HG03196 (cell line): ENCODE data around the gene NFIA.

ENCODE experiments used
- ATAC-seq: cut with Tn5 transposase; IDR thresholded peaks from one replicate; pipeline ENCODE4 v1.9.1; 2021; ENCODE audit not compliant: unreplicated experiment

The NFIA gene

DNA sequence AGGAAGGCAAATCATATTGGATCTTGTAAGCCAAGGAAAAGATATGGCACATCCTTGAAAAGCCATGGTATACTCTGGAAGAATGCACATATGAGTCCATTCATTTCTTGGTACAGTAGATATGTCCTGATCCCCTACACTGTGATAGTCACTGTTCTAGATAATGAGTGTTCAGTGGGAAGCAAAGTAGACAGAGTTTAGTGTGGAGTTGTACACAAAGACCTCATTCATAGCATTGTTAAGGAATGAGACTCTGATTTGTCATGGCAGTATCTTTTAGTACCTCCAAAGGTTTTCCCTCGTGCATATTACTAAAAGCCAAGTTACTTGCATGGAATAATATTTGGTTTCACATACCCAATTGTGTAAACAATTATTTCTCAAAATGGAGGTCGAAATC is 204.7 kb downstream of the NFIA start:
- no peak for ATAC-seq

DNA sequence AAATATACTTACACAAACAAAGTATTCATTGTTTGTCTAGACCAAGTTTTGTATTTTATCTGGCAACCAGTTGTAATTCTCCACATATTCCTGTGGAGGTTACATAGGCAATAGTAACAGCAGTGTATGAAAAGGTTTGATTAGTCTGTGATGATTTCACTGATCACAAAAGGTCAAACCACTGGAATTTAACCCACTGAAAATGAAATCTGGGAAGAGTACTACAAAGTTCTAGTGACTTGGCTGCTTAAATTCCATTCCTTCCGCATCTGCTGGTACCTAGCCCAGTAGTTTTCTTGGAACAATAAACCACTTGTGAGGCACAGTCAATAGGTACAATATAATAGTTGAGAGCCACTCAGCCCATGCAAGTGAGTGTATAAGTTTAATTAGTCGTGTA is 205.4 kb downstream of the NFIA start:
- no peak for ATAC-seq

GRCh38 chr1:61289232-61290098 is 207.1 kb downstream of the NFIA start:
- ATAC-seq = no peak

GRCh38 chr1:61290525-61290924 is 208.2 kb downstream of the NFIA start:
- ATAC-seq = no peak

DNA sequence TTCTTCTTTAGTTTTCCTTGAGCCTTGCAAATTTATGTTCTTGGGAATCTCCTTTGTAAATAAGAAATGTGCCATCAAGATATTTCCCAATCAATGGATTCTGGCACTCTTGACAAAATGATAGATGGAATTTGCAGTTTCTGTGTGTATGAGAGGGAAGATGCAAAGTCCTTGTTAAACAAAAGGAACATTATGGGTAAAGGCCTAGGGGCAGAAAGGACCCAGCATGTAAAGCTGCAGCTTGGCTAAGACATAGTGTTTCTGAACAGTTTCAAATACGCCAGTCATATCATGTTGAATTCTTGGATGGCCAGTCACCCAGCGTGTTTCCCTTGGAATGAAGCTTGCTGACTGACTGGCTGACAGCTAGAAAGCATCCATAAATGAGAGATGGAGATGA is 210.8 kb downstream of the NFIA start:
- no peak for ATAC-seq

DNA sequence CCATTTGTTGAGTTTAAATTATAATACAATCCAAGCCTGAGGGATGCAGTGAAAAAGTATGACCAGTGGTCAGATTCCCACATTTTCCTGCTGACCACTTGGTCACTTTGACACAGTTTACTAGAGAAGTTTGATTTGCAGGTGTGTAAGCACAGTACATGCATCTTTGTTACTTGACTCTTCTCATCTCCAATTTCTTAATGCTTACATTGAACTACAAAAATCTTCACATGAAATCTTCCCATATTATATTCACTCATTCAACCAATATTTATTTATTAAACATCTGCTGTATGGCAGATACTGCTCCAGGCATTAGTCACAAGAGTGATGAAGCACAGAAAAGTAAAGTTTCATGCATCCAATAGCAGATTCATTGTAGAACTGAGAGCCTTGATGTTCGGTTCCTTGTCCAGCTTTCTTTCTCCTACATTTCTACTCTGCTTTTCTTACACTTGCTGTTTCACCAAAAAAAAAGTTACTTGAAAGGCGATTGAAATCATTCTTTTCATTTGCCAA is 211.7 kb downstream of the NFIA start:
- no peak for ATAC-seq

- ATAC-seq = no peak
Observed at GRCh38 chr1:61294930-61295329, 212.6 kb downstream of the NFIA start.

GRCh38 chr1:61295818-61296537 is 213.6 kb downstream of the NFIA start:
- ATAC-seq = no peak

DNA sequence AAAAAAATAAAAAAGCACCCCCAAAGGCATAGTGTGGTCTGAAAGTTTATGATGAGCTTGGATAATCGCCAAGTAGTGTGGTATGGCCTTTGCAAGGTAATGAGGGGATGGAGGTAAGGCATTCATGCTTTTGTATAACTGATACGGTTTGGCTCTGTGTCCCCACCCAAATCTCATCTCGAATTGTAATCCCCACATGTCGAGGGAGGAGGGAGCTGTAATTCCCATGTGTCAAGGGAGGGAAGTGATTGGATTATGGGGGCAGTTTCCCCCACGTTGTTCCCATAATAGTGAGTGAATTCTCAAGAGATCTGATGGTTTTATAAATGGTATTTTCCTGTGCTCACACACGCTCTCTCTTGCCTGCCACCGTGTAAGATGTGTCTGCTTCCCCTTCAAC is 215.5 kb downstream of the NFIA start:
- no peak for ATAC-seq

DNA sequence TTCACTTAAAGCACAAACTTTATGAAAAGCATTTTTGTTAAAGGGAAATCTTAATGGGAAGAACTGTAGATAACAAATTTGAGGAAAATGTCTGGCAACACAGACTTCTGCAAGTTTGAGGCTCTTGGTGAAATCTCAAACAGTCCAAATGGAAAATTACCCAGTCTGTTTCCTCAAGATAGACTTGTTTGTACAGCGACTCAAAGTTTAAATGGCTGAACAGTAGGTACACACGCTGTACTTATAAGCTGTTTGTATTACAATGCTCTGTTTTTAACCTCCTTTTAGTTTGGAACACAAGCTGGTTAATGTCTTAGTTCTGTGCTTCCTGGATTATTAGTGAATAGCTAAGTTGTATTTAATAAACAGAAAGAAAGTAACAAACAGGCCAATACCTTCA is 217.1 kb downstream of the NFIA start:
- ATAC-seq = no peak

DNA sequence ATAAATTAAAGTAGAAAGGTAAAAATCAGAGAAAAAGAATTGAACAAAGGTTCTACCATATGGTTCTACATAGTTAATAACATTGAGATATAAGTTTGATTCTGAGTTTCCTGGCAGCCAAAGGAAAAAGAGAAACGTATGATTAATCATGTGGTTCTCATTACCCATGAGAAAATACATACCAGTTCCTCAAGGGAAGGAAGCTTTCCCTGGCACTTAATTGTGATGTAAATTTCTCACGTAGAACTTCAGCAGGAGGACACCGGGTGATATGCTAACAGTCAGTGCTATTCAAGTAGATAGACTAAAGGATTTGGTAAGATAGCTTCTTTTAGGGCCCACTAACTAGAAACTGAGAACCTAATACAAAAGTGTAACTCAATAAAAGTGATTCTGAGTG is 218.5 kb downstream of the NFIA start:
- ATAC-seq = no peak

DNA sequence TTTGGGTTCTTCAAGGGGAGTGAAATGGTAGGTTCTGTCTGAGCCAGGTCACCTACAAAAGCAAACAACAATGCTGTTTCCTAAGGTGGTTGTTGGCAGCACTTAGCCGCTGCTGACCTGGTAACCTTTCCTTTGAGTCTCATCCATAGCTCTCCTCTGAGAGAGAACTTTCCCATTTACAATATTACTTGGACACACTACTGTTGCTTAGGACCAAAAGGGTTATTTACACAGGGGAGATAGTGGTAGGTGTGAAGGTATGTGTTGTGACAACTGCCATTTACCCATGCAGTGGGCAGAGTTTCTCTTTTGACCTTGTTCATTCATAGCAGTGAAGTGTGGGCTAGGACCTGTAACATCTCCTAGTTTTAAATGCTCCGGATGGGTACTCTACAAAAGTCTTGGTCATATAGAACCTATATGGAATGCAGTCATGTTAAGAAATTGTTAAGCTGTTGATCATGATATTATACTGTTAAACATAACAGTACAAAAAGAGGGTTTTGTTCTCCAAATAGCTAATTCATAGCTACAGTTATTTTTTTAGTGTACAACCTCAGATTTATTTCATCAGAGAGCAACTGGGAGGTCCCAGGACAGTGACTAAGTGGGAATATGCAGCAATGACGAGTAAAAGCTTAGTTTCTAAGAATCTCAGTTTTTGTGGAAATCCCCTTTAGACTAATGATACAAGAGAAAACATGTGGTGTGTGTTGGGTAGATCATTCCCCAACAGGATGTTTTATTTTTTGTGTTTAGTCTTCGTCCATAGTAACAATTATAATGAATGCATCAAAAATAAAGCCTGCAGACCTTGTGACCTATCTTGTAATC is 219.7 kb downstream of the NFIA start:
- ATAC-seq = peak; percentile 72

DNA sequence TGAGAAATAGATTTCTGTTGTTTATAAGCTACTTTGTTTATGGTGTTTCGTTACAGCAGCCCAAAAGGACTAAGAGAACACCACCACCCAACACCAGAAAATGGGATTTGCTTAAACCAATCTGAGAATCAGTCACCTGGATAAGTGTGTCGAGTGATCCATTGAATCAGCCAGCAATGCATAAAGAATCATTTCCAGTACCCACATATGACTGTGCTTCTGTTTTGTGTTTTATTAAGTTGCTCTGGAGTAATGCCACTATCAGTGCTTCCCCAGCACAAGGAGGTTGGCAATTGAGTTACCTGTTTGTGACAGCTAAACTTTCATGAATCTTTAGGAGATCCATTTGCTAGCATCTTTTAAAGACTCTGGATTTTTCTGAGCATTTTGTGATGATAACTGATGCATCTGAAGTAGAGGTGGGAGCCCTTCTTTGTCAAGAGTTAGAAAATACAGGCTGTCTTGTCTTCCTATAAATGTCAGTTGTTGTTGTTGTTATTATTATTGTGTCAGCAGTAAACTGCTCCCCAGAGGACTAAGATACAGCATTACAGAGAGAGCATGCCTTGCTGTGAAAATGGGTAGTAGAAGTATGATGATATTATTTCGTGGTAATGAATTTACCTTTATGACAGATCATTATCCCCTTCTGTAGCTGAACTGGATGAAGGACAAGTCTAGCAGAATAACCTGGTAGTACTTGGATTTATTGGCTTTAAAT is 225.2 kb downstream of the NFIA start:
- no peak for ATAC-seq

DNA sequence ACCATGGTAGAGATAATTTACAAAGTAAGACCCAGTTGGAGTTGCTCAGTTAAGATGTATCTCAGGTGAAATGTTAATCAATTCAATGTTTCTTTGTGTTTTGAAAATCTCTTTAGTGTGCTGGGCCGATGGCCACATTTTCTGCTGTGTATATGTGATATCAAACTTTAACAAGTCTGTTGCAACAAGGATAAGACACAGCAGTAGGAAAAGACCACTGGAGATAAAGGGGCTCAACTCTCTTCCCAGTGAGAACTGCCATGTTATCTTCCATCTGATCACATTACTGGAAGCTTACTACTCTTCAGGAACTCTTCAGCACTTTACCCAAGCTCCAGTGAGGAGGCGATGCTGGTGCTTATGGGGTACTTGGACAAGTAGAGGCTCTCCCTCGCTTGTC is 227.7 kb downstream of the NFIA start:
- ATAC-seq = no peak

DNA sequence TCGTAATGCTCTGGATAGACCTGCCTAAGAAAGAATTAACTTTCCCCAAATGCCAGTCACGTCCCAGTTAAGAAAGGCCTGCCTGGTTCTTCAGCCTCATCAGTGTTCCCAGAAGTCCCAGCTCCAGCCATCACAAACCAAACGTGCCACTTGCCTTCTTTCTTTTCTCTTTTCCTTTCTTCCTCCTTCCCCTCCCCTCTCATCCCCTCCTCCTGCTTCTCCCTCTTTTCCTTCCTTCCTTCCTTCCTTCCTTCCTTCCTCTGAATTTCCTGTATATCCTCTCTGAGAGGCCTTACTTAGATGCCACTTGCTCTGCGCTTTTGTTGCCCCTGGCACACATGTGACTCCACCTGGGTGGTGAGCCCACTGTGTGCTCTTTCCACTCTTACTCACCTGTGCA is 228.2 kb downstream of the NFIA start:
- ATAC-seq = no peak

DNA sequence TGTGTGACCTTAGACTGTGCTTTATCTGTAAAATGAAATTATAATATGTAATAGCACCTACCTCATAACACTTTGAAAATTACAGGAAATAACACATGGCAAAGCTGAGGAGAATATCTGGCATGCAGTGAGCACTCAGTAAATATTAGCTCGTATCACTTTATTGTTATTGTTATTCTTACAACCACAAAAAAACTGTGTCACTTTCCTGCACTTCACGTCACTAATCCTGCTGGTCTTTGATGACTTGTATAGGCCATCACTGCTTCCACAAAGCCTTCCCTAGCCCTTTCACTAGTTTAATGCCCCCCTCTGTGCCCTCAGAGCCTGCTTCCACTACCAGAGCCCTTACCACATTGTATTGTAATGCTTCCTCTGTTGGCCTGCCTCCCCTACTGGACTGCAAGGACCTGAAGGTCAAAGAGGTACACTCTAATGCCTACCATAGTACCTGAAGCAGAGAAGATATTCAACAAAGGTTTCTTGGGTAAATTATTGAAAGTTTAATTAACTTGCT is 231.6 kb downstream of the NFIA start:
- no peak for ATAC-seq

DNA sequence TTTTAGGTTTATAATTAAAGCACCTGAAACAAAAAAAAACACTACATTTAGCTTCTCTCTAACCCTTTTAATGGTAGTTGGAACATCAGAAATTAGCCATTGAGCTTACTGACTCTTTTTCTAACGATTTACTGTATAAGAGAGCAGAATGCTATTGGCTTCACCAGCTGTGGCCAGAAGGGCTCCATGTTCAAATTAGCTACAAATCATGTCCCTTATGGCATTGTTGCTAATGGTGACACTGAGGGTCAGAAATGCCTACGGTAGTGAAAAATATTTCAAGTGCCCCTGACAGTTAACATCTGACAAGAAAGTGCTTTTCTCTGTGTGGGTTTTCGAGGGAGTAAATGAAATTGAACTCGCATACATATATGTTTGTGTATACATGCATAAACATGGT is 232.7 kb downstream of the NFIA start:
- ATAC-seq = no peak

DNA sequence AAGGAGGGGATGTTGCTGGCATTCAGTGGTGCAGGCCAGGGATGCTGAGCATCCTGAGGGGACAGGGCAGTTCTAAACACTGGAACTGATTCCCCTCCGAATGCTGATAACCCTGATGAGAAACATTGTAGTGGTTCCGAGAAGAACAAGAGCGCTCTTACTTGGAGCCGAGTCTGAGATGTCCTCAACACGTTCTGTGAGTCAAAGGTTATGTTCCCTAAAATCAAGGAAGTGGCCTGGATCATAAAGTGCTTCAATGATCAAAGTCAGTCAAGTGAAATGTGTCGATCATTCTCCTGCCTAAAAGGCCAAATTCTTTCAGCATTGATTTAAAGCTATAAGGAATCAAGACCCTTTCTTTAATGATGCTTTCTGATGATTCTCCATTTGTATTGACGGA is 234.1 kb downstream of the NFIA start:
- ATAC-seq = no peak

- peak; percentile 100 for ATAC-seq
Observed at GRCh38 chr1:61318319-61319125, 236.2 kb downstream of the NFIA start.

GRCh38 chr1:61320575-61320974 is 238.2 kb downstream of the NFIA start:
- no peak for ATAC-seq
